ENCODE results near the gene NAP1L4.

The NAP1L4 gene

DNA sequence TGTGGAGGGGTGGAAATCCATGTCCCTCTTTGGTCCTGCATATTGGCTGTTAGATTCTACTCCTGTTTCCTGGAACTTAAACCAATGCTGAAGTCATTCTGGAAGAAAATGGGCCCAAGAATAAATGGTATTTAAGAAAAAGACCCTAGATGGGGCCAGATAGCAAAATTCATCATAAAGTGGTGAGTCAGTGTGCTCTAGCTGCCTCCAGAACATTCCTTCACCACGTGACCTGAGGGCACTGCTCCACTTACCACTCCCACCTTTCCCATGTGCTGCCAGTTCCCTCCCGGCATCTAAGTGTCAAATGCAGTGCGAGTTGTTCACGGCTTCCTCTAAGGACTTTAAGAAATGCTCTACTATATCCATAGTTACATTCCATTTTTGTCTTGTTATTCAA lies 30.9 kb upstream of the NAP1L4 start:
- H3K9me2 ChIP-seq (ENCODE audit: low read depth, low read length), result no peaks in the 10 kb centered on the region
- peaks cover 36% of the 10 kb centered on the region for H3K36me3 ChIP-seq (ENCODE audit: insufficient read depth, low read length)
- H4K20me1 ChIP-seq (ENCODE audit: insufficient read depth, low read length), result no peaks in the 10 kb centered on the region
- no peak overlapping the region for H3K4me3 ChIP-seq (ENCODE audit: low read depth, low read length, poor library complexity, severe bottlenecking)
- no peak overlapping the region for H3K9ac ChIP-seq (ENCODE audit: low read length)
- H3K9me3 ChIP-seq (ENCODE audit: low read length), result no peaks in the 10 kb centered on the region
- peaks cover 12% of the 10 kb centered on the region for H3K4me1 ChIP-seq (ENCODE audit: insufficient read depth, low read length, severe bottlenecking)
- H3F3A ChIP-seq (ENCODE audit: insufficient read depth, low read length), result no peaks in the 10 kb centered on the region
- peak overlapping the region; percentile 22 for H3K27ac ChIP-seq (ENCODE audit: low read depth, low read length, poor library complexity, severe bottlenecking)
- no peak overlapping the region for H2AFZ ChIP-seq (ENCODE audit: low read length)
- no peaks in the 10 kb centered on the region for H3K27me3 ChIP-seq (ENCODE audit: insufficient read depth, low read length)
- H3K79me2 ChIP-seq (ENCODE audit: insufficient read depth, low read length), result no peaks in the 10 kb centered on the region
- no peak for TF ChIP-seq EZH2 (IDR thresholded peaks at IDR 0.05; ENCODE audit: borderline replicate concordance, low read length)
- TF ChIP-seq, protein P1, sequence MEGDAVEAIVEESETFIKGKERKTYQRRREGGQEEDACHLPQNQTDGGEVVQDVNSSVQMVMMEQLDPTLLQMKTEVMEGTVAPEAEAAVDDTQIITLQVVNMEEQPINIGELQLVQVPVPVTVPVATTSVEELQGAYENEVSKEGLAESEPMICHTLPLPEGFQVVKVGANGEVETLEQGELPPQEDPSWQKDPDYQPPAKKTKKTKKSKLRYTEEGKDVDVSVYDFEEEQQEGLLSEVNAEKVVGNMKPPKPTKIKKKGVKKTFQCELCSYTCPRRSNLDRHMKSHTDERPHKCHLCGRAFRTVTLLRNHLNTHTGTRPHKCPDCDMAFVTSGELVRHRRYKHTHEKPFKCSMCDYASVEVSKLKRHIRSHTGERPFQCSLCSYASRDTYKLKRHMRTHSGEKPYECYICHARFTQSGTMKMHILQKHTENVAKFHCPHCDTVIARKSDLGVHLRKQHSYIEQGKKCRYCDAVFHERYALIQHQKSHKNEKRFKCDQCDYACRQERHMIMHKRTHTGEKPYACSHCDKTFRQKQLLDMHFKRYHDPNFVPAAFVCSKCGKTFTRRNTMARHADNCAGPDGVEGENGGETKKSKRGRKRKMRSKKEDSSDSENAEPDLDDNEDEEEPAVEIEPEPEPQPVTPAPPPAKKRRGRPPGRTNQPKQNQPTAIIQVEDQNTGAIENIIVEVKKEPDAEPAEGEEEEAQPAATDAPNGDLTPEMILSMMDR (IDR thresholded peaks at IDR 0.05; ENCODE audit: low read length), result no peak
- no peak overlapping the region for H3K4me2 ChIP-seq (ENCODE audit: low read length)

DNA sequence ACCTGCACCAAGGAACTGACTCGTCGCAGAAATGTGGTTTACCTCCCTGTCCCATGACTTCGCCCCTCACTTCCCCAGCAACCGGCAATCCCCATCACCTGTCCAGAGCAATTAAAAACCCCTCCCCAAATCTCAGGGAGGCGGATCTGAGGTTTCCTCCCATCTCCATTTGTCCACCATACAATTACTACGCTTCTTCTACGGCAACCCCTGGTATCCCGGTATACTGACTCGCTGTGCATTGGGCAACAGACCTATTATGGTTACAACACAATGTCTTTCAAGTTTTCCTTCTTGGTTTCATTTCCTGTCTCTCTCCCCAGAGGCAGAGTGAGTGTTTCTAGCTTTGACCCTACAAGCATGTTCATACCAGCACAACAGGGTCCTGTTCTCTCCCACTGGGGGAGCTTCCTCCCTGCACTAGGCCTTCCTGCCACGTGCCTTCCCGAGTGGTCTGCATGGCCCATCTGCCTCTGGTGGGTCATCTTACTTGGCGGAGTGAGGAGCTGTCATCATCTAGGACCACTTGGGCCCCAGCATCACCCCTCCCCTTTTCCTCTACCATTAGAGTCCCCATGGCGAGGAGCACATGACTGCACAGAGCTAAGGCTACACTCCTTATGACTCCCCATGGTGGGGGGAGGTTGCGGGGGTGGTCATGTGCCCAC lies 30.3 kb upstream of the NAP1L4 start:
- H4K20me1 ChIP-seq (ENCODE audit: insufficient read depth, low read length), result no peaks in the 10 kb centered on the region
- no peaks in the 10 kb centered on the region for H3K27me3 ChIP-seq (ENCODE audit: insufficient read depth, low read length)
- H3F3A ChIP-seq (ENCODE audit: insufficient read depth, low read length), result no peaks in the 10 kb centered on the region
- H3K4me3 ChIP-seq (ENCODE audit: low read depth, low read length, poor library complexity, severe bottlenecking), result no peak overlapping the region
- no peak for TF ChIP-seq EZH2 (IDR thresholded peaks at IDR 0.05; ENCODE audit: borderline replicate concordance, low read length)
- TF ChIP-seq, protein P1 (IDR thresholded peaks at IDR 0.05; ENCODE audit: low read length), result no peak
- no peaks in the 10 kb centered on the region for H3K79me2 ChIP-seq (ENCODE audit: insufficient read depth, low read length)
- no peak overlapping the region for H3K9ac ChIP-seq (ENCODE audit: low read length)
- H3K9me3 ChIP-seq (ENCODE audit: low read length), result no peaks in the 10 kb centered on the region
- peak overlapping the region; percentile 22 for H3K27ac ChIP-seq (ENCODE audit: low read depth, low read length, poor library complexity, severe bottlenecking)
- no peak overlapping the region for H3K4me2 ChIP-seq (ENCODE audit: low read length)
- no peaks in the 10 kb centered on the region for H3K9me2 ChIP-seq (ENCODE audit: low read depth, low read length)
- peaks cover 12% of the 10 kb centered on the region for H3K4me1 ChIP-seq (ENCODE audit: insufficient read depth, low read length, severe bottlenecking)
- peaks cover 42% of the 10 kb centered on the region for H3K36me3 ChIP-seq (ENCODE audit: insufficient read depth, low read length)
- H2AFZ ChIP-seq (ENCODE audit: low read length), result no peak overlapping the region

DNA sequence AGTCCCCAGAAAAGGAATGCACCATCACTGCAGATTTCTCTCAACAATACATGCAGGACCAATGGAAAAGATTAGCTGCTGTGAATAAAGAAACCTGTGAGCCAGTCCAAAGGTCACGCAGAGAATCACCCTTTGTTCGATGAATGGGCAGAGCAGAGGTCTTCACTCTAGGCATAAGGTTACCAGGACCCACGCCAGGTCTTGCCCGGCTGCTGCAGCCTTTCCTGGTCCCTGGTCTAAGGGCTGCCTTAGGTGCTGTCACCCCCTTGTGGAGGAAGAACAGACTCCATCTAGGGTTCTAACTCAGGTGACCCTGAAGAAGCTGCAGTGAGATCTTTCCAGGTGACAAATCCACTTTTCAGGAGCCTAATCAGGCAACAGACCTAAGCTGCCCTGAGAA lies 29.0 kb upstream of the NAP1L4 start:
- TF ChIP-seq, protein P1 (IDR thresholded peaks at IDR 0.05; ENCODE audit: low read length), result peak; percentile 63
- no peak for TF ChIP-seq EZH2 (IDR thresholded peaks at IDR 0.05; ENCODE audit: borderline replicate concordance, low read length)

More for the DNA sequence above, 29.0 kb upstream of the NAP1L4 start:
- H3K79me2 ChIP-seq (ENCODE audit: insufficient read depth, low read length), result no peaks in the 10 kb centered on the region
- H3K9me3 ChIP-seq (ENCODE audit: low read length), result no peaks in the 10 kb centered on the region
- no peak overlapping the region for H2AFZ ChIP-seq (ENCODE audit: low read length)
- H3K9ac ChIP-seq (ENCODE audit: low read length), result no peak overlapping the region
- no peaks in the 10 kb centered on the region for H3K27me3 ChIP-seq (ENCODE audit: insufficient read depth, low read length)
- no peaks in the 10 kb centered on the region for H4K20me1 ChIP-seq (ENCODE audit: insufficient read depth, low read length)
- H3K4me1 ChIP-seq (ENCODE audit: insufficient read depth, low read length, severe bottlenecking), result peaks cover 12% of the 10 kb centered on the region
- peaks cover 41% of the 10 kb centered on the region for H3K36me3 ChIP-seq (ENCODE audit: insufficient read depth, low read length)
- no peak overlapping the region for H3K27ac ChIP-seq (ENCODE audit: low read depth, low read length, poor library complexity, severe bottlenecking)
- H3K4me2 ChIP-seq (ENCODE audit: low read length), result no peak overlapping the region
- H3K9me2 ChIP-seq (ENCODE audit: low read depth, low read length), result no peaks in the 10 kb centered on the region
- H3F3A ChIP-seq (ENCODE audit: insufficient read depth, low read length), result no peaks in the 10 kb centered on the region
- no peak overlapping the region for H3K4me3 ChIP-seq (ENCODE audit: low read depth, low read length, poor library complexity, severe bottlenecking)

Data from OCI-LY1 (cell line).